Measurements from ENCODE around the gene FCGBP. TPM values are rescaled to one million over a fixed set of nuclear protein-coding genes. Genes with fewer than 3 reads are reported as not detected.

FCGBP gene
- total RNA-seq, 1 donor from 2014 or later, result 10.3 TPM

GRCh38 chr19:39928357-39928725 is 6.1 kb downstream of the FCGBP start:
- no peak for DNase-seq
- Histone ChIP-seq H3K36me3 (no peaks in the 10 kb centered on the region), H3K9me3 (no peaks in the 10 kb centered on the region), H3K27ac (no peak overlapping the region), H3K4me1 (no peaks in the 10 kb centered on the region), H3K27me3 (no peaks in the 10 kb centered on the region), H3K4me3 (no peak overlapping the region)
- intact Hi-C loops (cut with DNase I), result no loop called here
- no peak for ATAC-seq
- TF ChIP-seq CTCF (IDR thresholded peaks at IDR 0.05), result no peak

DNA sequence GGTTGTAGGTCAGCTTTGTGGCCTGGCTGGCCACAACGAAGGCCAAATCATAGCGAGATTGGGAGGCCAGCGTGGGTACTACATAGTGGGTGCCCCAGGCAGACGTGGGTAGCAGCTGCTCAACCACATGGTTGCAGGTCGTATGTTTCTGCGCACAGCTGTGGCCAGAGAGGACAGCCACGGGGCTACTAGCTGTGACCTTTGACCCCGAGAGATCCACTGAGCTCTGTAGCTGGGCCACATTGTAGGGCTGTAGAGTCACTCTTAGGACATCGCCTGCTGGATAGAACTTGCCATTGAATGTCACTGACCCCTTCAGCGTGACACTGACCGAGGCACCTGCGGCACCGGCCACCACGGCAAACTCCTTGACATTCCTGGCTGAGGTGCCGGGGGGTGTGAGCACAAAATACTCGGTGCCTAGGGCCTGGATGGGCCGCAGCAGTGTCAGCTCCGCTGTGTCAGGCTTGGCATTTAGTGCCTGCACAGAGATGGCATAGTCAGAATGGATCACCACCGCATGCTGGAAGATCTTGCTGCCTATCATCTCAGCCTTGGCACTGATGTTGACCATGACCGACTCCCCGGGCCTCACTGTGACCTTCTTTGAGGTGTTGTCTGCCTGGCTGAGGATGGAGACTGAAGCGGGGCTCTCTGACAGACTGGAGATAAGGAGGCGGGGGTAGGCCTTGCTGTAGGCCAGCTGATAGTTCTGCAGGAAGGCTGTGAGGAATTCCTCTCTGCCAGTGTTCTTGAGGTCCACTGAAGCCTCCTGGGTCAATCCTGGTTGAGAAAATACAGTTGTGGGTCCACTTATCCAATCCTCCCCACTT is 6.7 kb downstream of the FCGBP start:
- Histone ChIP-seq H3K4me1 (no peaks in the 10 kb centered on the region), H3K9me3 (no peaks in the 10 kb centered on the region), H3K27me3 (no peaks in the 10 kb centered on the region), H3K4me3 (no peak overlapping the region), H3K36me3 (no peaks in the 10 kb centered on the region), H3K27ac (no peak overlapping the region)
- TF ChIP-seq CTCF (IDR thresholded peaks at IDR 0.05), result no peak
- intact Hi-C loops (cut with DNase I), result no loop called here
- DNase-seq (no peak), ATAC-seq (no peak)

GRCh38 chr19:39927076-39927475 is 7.4 kb downstream of the FCGBP start:
- no peak for TF ChIP-seq CTCF (IDR thresholded peaks at IDR 0.05)
- H3K9me3 ChIP-seq, result no peaks in the 10 kb centered on the region
- no peaks in the 10 kb centered on the region for H3K27me3 ChIP-seq
- no peak for ATAC-seq
- intact Hi-C loops (cut with DNase I), result no loop called here
- no peak overlapping the region for H3K4me3 ChIP-seq
- no peaks in the 10 kb centered on the region for H3K36me3 ChIP-seq
- no peaks in the 10 kb centered on the region for H3K4me1 ChIP-seq
- H3K27ac ChIP-seq, result no peak overlapping the region
- DNase-seq, result no peak

- Histone ChIP-seq H3K27ac (no peak overlapping the region), H3K4me3 (no peak overlapping the region), H3K4me1 (no peaks in the 10 kb centered on the region), H3K9me3 (no peaks in the 10 kb centered on the region), H3K36me3 (no peaks in the 10 kb centered on the region), H3K27me3 (no peaks in the 10 kb centered on the region)
- ATAC-seq (no peak), DNase-seq (no peak)
- intact Hi-C loops (cut with DNase I), result no loop called here
- TF ChIP-seq CTCF (IDR thresholded peaks at IDR 0.05), result no peak
Measured at GRCh38 chr19:39926170-39926760, 8.2 kb downstream of the FCGBP start.

DNA sequence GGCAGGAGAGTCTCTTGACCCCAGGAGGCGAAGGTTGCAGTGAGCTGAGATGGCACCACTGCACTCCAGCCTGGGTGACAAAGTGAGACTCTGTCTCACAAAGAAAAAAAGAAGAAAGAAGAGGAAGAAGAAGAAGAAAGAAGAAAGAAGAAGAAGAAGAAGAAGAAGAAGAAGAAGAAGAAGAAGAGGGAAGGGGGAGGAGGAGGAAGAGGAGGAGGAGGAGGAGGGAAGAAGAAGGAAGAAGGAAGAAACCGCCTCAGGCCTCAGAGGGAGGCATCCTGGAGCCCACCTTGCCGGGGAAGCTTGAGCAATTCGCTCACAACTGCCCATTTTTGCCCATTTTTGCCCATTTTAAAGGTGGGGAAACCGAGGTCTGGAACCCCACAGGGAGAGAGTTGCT is 9.5 kb downstream of the FCGBP start:
- TF ChIP-seq CTCF (IDR thresholded peaks at IDR 0.05), result no peak
- no peak overlapping the region for H3K27ac ChIP-seq
- no peak for ATAC-seq
- no peak for DNase-seq
- H3K4me1 ChIP-seq, result no peaks in the 10 kb centered on the region
- H3K27me3 ChIP-seq, result no peaks in the 10 kb centered on the region
- no peak overlapping the region for H3K4me3 ChIP-seq
- intact Hi-C loops (cut with DNase I), result no loop called here
- no peaks in the 10 kb centered on the region for H3K36me3 ChIP-seq
- no peaks in the 10 kb centered on the region for H3K9me3 ChIP-seq

All from upper lobe of right lung (tissue), 1 donor.